Natural killer cell (primary cell): ENCODE data around the gene CISTR. TPM values are rescaled to one million over a fixed set of nuclear protein-coding genes. Genes with fewer than 3 reads are reported as not detected.

Experiments
- ATAC-seq, 3 donors: fragments of 150-1000 bp in 2 of 3; fragments of 200-7000 bp in 1 of 3; cut with Tn5 transposase; 1 replicate in 1 of 3; 2 replicates in 2 of 3; pipeline ENCODE4 v1.10.0; 2021; ENCODE audit warnings: mild to moderate bottlenecking in 2 of 3, moderate library complexity in 2 of 3
- DNase-seq, 2 donors: peaks; one replicate each; pipeline versions ENCODE4 v3.0.0 to v3.0.0-alpha.2; 2013 to 2021; ENCODE audit warnings: mixed read lengths in 1 of 2
- H3K27ac ChIP-seq: one replicate; pipeline ENCODE4 v1.5.1; 2013; ENCODE audit warnings: mild to moderate bottlenecking, low read length
- H3K27me3 ChIP-seq: one replicate; pipeline ENCODE4 v1.6.1; 2013; ENCODE audit warnings: low read length; ENCODE audit not compliant: control insufficient read depth, insufficient read depth
- H3K36me3 ChIP-seq: one replicate; pipeline ENCODE4 v1.6.1; 2013; ENCODE audit warnings: low read length; ENCODE audit not compliant: control insufficient read depth, insufficient read depth
- H3K4me1 ChIP-seq: one replicate; pipeline ENCODE4 v1.6.1; 2013; ENCODE audit warnings: low read length; ENCODE audit not compliant: control insufficient read depth, insufficient read depth
- H3K4me3 ChIP-seq: one replicate; pipeline ENCODE4 v1.5.1; 2013; ENCODE audit warnings: low read length
- H3K9me3 ChIP-seq: one replicate; pipeline ENCODE4 v1.6.1; 2013; ENCODE audit warnings: low read length; ENCODE audit not compliant: control insufficient read depth, insufficient read depth
- H3K27ac Mint-ChIP-seq, 2 donors: one replicate each; pipeline ENCODE4 v1.8.0; 2022; ENCODE audit warnings: mild to moderate bottlenecking in 2 of 2, mixed read lengths in 2 of 2, moderate library complexity in 1 of 2
- H3K27me3 Mint-ChIP-seq, 2 donors: one replicate each; pipeline ENCODE4 v1.8.0; 2022; ENCODE audit warnings: low read depth in 2 of 2, mixed read lengths in 2 of 2
- H3K36me3 Mint-ChIP-seq: one replicate; pipeline ENCODE4 v1.8.0; 2022; ENCODE audit warnings: mixed read lengths
- H3K4me1 Mint-ChIP-seq, 2 donors: one replicate each; pipeline ENCODE4 v1.8.0; 2022; ENCODE audit warnings: mixed read lengths in 2 of 2
- H3K4me3 Mint-ChIP-seq: one replicate; pipeline ENCODE4 v1.8.0; 2022; ENCODE audit warnings: mild to moderate bottlenecking, moderate library complexity, mixed read lengths
- H3K9me3 Mint-ChIP-seq, 2 donors: one replicate each; pipeline ENCODE4 v1.8.0; 2022; ENCODE audit warnings: mixed read lengths in 2 of 2
- CTCF ChIP-seq: fragments of 200-600 bp; IDR thresholded peaks from one replicate; pipeline ENCODE4 v1.8.0; 2022; ENCODE audit warnings: antibody characterized with exemption
- WGBS: methylation state at CpG from one replicate; pipeline ENCODE4 v1.1.7; 2013; ENCODE audit warnings: missing lambda C conversion rate; ENCODE audit not compliant: insufficient coverage; 5-methylcytosine and 5-hydroxymethylcytosine counted together
- intact Hi-C: fragments of 100-400 bp; cut with micrococcal nuclease; formaldehyde crosslinking; loops from one replicate; pipeline ENCODE4 v1.14.2; 2022
- total RNA-seq, 4 donors: library from RNA; stranded (reverse); fragments of 120-200 nt in 1 of 4; gene quantifications; one replicate each; pipeline versions ENCODE4 v1.2.3 to v1.2.4, GENCODE V29; 2013 to 2022

The CISTR gene
- total RNA-seq, 3 donors from 2014 or later (not counting 1 experiment from before 2014, with no cell fraction given), result not detected

- 89% methylated on average over 5 of the region's 6 CpGs for WGBS
- Mint-ChIP-seq H3K36me3 (peaks cover 12% of the 10 kb centered on the region), H3K9me3 (no peaks in the 10 kb centered on the region), H3K4me3 (no peak overlapping the region), H3K27ac (no peak overlapping the region), H3K27me3 (peaks cover 0 to 13% of the 10 kb centered on the region in 2 donors), H3K4me1 (peaks cover 0 to 6% of the 10 kb centered on the region in 2 donors)
- Histone ChIP-seq H3K9me3 (no peaks in the 10 kb centered on the region), H3K36me3 (peaks cover 26% of the 10 kb centered on the region), H3K27ac (no peak overlapping the region), H3K4me1 (no peaks in the 10 kb centered on the region), H3K27me3 (peaks cover 5% of the 10 kb centered on the region), H3K4me3 (no peak overlapping the region)
- DNase-seq, result no peak
- no peak for TF ChIP-seq CTCF
- ATAC-seq, result no peak
- intact Hi-C loops, result no loop called here
Measured at GRCh38 chr12:53710091-53710490, 41.7 kb downstream of the CISTR start.

- ATAC-seq (no peak), DNase-seq (no peak)
- Histone ChIP-seq H3K36me3 (peaks cover 22% of the 10 kb centered on the region), H3K4me3 (no peak overlapping the region), H3K9me3 (no peaks in the 10 kb centered on the region), H3K4me1 (no peaks in the 10 kb centered on the region), H3K27ac (no peak overlapping the region), H3K27me3 (peaks cover 5% of the 10 kb centered on the region)
- H3K27ac Mint-ChIP-seq, result peak overlapping the region in 1 of 2 donors; percentile 1
- intact Hi-C loops, result no loop called here
- WGBS, result 52% methylated on average over 2 of the region's 4 CpGs
- no peaks in the 10 kb centered on the region for H3K9me3 Mint-ChIP-seq
- H3K27me3 Mint-ChIP-seq, result peaks cover 2 to 14% of the 10 kb centered on the region in 2 donors
- peaks cover 12% of the 10 kb centered on the region for H3K36me3 Mint-ChIP-seq
- no peak overlapping the region for H3K4me3 Mint-ChIP-seq
- H3K4me1 Mint-ChIP-seq, result peaks cover 0 to 6% of the 10 kb centered on the region in 2 donors
- no peak for TF ChIP-seq CTCF
Measured at GRCh38 chr12:53709671-53710070, 42.1 kb downstream of the CISTR start.

GRCh38 chr12:53706080-53706479 lies 45.7 kb downstream of the CISTR start:
- Mint-ChIP-seq H3K27ac (no peak overlapping the region), H3K27me3 (peaks cover 32 to 38% of the 10 kb centered on the region in 2 donors), H3K4me3 (no peak overlapping the region), H3K36me3 (no peaks in the 10 kb centered on the region), H3K4me1 (peaks cover 5 to 11% of the 10 kb centered on the region in 2 donors), H3K9me3 (no peaks in the 10 kb centered on the region)
- TF ChIP-seq CTCF, result no peak
- H3K27ac ChIP-seq, result no peak overlapping the region
- H3K4me1 ChIP-seq, result no peaks in the 10 kb centered on the region
- peaks cover 23% of the 10 kb centered on the region for H3K27me3 ChIP-seq
- no peak for DNase-seq
- H3K9me3 ChIP-seq, result no peaks in the 10 kb centered on the region
- H3K36me3 ChIP-seq, result no peaks in the 10 kb centered on the region
- no peak overlapping the region for H3K4me3 ChIP-seq
- ATAC-seq, result no peak
- intact Hi-C loops, result no loop called here
- WGBS, result 81% methylated on average over 1 of the region's 1 CpG

- H3K9me3 ChIP-seq, result no peaks in the 10 kb centered on the region
- H3K4me1 ChIP-seq, result no peaks in the 10 kb centered on the region
- Mint-ChIP-seq H3K27ac (no peak overlapping the region), H3K4me1 (peaks cover 5% of the 10 kb centered on the region in 2 donors), H3K4me3 (no peak overlapping the region), H3K9me3 (no peaks in the 10 kb centered on the region), H3K36me3 (no peaks in the 10 kb centered on the region), H3K27me3 (peaks cover 51 to 61% of the 10 kb centered on the region in 2 donors)
- no peak overlapping the region for H3K27ac ChIP-seq
- no peak for TF ChIP-seq CTCF
- H3K27me3 ChIP-seq, result peaks cover 36% of the 10 kb centered on the region
- WGBS, result 83% methylated on average over 3 of the region's 4 CpGs
- H3K36me3 ChIP-seq, result no peaks in the 10 kb centered on the region
- intact Hi-C loops, result loop anchor here (2.0 kb wide), 1 partner anchor 53 kb away; no protein-coding TSS in a partner anchor
- DNase-seq, result no peak
- H3K4me3 ChIP-seq, result no peak overlapping the region
- ATAC-seq, result no peak
Measured at GRCh38 chr12:53703756-53704155, 48.0 kb downstream of the CISTR start.
